Dedifferentiated amniotic fluid mesenchymal stem cell (primary cell): ENCODE measurements around the gene TOPORS.
"Not testable (repeated sequence)": the region's sequence is repeated elsewhere in the genome, so short reads cannot be mapped to it uniquely, and the experiment has no call there.

Experiments used
- DNase-seq: peaks from one replicate; pipeline ENCODE4 v3.0.0-alpha.2; 2016; ENCODE audit errors: extremely low spot score

The TOPORS gene

GRCh38 chr9:32552172-32552872 lies at the start of gene TOPORS, which contains the start of gene SMIM27:
Gene TOPORS (minus strand): TSS chr9:32552586. CDS start chr9:32552436, 150 bp downstream.
Gene SMIM27 (plus strand): TSS chr9:32552327. CDS start chr9:32552435, 108 bp downstream.
- DNase-seq: peak; percentile 90

DNA sequence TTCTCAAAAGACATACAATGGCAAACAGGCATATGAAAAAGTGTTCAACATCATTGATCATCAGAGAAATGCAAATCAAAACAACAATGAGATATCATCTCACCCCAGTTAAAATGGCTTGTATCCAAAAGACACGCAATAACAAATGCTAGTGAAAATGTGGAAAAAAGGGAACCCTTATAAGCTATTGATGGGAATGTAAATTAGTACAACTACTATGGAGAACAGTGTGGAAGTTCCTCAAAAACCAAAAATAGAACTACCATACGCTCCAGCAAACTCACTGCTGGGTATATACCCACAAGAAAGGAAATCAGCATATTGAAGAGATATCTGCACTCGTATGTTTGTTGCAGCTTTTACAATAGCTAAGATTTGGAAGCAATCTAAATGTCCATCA lies 46.6 kb upstream of the TOPORS start:
- DNase-seq: not testable (repeated sequence)

DNA sequence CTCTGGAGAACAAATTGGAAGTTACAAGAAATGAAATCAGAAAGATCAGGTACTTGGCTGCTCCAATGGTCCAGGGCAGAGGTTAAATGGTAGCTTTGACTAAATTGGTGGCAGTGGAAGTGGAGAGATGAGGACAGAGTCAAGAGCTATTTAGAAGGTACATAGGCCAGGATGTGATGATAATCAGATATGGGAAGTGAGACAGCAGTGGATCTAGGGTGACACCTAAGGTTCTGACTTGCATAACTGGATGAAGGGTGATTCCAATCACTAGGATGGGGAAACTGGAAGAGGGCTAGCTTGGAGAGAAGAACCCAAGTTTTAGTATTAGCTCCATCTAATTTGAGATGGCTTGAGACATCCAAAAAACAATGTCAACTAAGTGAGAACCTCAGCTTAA lies 44.5 kb upstream of the TOPORS start:
- DNase-seq: no peak

- DNase-seq: no peak
Measured at GRCh38 chr9:32596096-32596865, 43.9 kb upstream of the TOPORS start.

GRCh38 chr9:32590898-32591297 lies 38.5 kb upstream of the TOPORS start:
- DNase-seq: no peak

GRCh38 chr9:32590476-32590875 lies 38.1 kb upstream of the TOPORS start:
- no peak for DNase-seq

DNA sequence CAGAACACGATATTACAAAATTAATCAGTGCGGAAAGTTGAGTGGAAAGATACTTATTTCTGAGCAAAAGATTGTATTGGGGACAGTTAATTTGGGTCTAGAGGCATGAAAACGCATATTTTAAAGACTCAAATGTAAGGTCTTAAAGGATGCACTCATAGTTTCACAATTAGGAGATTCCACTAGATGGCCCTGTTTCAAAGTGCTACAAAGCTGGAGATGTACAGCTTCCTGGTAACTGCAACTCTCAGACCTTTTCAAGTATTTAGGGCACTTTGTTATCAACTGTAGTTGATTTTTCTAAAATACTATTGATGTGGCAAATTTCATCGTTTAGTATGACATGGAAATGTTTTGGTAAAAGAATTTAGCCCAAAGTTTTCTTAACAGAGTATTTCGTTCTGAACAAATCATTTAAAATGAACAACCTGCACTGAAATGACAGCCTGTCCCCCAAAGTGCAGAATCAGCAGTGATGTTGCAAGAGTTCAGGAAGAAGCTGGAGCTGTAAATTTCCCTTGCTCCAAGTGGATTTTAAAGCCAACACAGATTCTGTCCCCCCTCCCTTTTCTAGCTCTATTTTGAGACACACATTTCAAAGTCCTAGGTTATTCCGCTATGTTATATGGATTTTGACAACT lies 36.8 kb upstream of the TOPORS start:
- DNase-seq: peak; percentile 46

DNA sequence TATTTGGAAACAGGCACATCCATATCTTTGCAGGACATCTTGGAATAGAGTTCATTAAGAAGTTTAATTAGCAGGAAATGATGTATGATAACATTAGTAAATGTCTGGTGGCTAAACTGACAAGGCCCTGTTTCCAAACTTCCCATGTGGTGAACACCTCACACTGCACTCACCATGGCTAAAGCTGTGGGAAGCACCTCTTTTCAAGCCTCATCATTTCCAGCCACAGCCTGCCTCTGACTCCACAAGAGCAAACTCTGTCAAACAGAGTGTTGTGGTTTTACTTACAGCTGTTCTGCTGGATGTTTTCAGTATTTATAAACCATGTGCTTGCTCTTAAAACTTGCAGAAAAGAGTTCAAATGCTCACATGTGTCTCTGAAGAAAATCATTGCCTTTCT lies 35.5 kb upstream of the TOPORS start:
- no peak for DNase-seq

DNA sequence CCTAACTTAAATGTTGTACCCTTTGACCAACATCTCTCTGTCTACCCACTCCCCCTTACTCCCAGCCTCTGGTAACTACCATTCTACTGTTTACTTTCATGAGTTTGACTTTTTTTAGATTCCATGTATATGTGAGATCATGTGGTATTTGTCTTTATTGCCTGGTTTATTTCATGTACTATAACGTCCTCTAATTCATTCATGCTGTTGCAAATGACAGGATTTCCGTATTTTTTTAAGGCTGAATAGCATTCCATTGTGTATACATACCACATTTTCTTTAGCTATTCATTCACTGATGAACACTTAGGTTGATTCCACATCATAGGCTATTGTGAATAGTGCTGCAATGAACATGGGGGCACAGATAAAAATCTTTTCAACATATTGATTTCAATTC lies 32.4 kb upstream of the TOPORS start:
- DNase-seq: no peak

DNA sequence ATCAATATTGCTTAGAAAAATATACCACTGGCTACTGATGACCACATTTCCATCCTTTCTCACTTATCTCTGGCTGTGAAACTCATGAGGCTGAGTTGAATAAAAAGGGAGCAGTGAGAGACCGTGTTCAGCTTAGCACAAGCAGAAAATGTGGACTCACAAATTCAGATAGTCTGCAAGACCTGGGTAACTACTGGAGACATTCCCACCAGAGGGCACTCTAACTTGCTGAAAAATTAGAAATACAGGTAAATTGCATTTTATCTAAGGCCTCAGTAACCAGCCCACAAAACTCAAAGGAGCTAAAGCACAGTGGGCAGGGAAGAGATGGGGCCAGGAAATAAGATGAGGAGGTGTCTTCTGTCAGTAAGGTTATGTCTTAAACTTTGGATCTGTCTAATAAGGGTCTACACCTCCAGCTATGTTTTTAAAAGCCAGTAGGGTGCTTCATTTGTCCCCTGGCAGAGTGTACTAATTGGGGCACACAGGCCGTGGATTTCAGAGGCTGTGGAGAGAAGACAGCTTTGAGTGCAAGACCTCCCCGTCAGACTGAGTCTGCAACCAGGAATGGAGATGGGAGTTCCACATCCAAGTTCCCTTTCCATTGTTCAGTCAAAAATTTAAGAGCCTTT lies 29.2 kb upstream of the TOPORS start:
- peak; percentile 57 for DNase-seq

- DNase-seq: no peak
Measured at GRCh38 chr9:32580631-32581300, 28.4 kb upstream of the TOPORS start.

DNA sequence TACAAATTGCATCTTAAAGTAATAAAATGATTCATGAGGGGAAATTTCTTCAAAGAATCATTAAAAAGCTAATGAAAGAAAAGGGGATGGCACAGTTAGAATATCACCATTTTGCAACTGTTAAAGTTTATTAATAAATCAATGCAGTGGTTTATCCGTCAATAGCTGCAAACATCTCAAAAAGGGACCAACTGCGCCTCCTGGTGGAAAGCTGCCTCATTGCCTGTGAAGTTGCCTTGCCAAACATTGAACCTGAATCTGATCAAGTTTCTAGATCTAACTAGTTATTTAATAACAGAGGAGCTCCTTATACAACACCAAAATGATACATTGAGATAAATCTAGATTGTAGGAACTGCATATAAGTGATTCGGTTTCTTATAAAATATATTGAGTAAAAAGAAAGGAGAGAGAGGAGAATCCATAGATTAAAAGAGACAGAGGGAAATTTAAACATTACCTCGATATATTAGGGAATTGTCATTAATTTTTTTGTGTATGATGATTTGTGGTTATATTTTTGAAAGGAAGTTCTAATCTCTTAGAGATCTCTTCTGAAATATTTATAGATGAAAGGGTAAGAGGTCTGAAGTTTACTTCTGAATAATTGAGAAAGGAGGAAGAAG lies 27.4 kb upstream of the TOPORS start:
- peak; percentile 71 for DNase-seq

- no peak for DNase-seq
Measured at GRCh38 chr9:32578976-32579375, 26.6 kb upstream of the TOPORS start.

- no peak for DNase-seq
Measured at GRCh38 chr9:32577316-32577715, 24.9 kb upstream of the TOPORS start.

- DNase-seq: no peak
Measured at GRCh38 chr9:32574858-32575257, 22.5 kb upstream of the TOPORS start.

DNA sequence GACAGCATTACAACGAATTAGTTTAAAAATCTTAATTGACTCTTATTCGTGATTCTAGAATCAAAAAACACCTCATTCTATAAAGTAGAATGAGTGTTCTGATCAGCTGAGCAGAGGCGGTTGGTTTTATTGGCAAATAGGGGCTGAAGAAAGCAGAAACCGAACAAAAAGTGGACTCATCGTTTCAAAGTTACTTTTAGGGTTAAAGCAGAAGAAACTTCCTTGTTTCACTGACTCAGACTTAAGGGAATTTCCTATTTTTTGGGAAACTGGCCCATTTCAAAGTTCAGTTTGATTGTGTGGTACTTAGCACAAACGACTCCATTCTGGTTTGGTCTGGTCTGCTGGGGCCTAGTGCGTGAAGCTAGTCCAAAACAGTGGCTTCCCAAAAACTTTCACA lies 21.4 kb upstream of the TOPORS start:
- no peak for DNase-seq

DNA sequence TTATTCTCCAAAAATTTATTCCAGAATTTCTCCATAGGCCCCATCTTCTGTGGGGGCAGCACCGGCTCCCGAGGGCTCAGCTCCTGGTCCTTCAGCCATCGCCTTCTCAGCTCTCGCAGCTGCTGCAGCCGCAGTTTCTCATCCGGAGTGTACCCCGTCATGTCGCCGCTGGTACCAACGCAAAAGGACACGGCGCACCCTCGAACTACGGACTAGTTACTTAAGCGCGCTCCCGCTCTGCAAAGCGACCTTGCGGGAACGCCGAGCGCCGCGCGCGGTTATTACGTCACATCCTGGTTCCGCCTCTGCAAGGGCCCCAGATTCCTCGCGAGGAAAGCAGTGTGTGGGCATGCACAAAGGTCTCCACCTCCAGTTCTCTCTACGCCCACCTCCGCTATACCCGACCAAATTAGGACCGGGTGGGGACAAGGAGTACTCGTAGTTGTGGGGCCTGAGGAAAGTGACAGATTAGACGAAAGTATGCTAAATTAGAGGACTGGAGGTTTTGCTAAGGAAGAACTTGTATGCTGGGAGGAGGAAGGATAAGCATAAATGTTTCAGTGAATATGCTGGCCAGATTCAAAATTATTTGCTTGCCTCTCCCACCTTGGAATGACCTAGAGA lies 20.6 kb upstream of the TOPORS start, which contains the start of gene NDUFB6:
Gene NDUFB6, minus strand, starts transcription at position 260 of the 624 bp plus-strand sequence. Its CDS starts 99 bp downstream, at position 161.
- DNase-seq: peak; percentile 92

GRCh38 chr9:32571969-32572899 lies 19.8 kb upstream of the TOPORS start:
- DNase-seq: peak; percentile 84

GRCh38 chr9:32570262-32570661 lies 17.9 kb upstream of the TOPORS start:
- DNase-seq: no peak
